ENCODE results near the gene TBKBP1.

Gene TBKBP1

DNA sequence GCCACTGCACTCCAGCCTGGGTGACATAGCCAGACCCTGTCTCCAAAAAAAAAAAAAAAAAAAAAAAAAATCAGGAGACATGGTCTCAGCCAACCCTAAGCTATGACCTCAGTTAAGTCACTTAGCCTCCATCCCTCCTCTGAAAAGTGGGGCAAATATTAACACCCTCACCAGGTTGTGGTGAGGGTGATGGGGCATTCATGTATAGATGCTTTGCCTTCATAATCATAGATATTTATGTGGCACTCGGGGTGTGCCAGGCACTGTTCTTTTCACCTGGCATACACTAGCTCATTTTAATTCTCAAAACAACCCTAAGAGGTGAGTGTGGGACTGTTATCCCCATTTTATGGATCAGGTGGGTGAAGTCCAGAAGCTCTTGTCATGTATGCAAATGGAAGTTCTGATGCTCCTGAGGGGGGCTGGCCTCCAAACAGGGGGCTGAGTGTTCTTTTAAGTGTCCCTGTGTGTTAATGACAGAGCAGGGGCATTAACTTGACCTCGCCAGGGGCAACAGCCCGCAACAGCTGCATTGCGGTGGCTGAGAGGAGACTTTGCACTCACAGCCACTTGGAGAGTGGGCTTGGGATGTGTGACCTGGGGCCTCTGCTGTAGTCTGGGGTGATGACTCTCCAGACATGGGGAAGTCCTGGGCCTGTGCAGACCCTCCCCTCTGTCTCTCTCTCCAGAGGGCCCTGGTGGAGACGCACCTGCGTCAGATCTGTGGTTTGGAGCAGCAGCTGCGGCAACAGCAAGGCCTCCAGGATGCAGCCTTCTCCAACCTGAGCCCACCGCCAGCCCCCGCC is 4.1 kb downstream of the TBKBP1 start:
- ATAC-seq (replicated peaks) = peak; percentile 7
- Mint-ChIP-seq H3K27ac (peak overlapping the region; percentile 76 to 88), H3K4me1 (ENCODE audit: low read depth in 2 of 2) (peaks cover 68 to 69% of the 10 kb centered on the region in 2 donors), H3K9me3 (no peaks in the 10 kb centered on the region), H3K36me3 (ENCODE audit: insufficient read depth) (peaks cover 58% of the 10 kb centered on the region), H3K27me3 (no peaks in the 10 kb centered on the region), H3K4me3 (peak overlapping the region; percentile 59 to 85)
- no peak for DNase-seq

DNA sequence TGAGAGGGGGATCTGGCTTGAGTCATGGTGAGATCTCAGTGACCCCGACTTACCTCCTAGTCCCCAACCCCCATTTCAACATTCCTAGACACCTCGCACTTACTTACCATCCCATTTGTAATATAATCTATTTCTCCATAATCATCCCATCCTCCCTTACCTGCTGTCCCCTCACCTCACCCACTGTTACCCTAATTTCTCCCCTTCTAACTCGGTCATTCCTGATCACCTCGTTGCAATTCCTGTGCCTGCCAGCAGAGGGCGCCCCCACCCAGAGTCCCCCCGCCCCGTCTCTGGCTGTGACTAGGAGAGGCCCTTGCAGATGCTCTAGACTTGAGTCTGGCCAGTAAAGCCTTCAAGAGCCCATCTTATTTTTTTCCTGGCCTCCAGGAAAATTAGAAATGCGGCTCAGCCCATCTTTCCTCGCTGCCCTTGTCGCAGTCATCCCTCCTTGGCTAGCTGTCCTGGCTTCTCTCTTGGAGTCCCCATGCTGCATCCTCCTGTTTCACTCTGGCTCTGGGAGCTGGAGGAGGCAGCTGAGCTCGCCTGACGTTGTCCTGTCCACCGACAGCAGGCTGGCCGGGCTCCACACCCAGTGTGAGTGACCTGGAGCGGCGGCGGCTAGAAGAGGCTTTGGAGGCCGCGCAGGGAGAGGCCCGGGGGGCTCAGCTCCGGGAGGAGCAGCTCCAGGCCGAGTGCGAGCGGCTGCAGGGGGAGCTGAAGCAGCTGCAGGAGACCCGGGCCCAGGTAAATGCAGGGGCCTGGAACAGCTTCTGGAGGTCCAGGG is 5.0 kb downstream of the TBKBP1 start:
- Mint-ChIP-seq H3K36me3 (ENCODE audit: insufficient read depth) (peaks cover 61% of the 10 kb centered on the region), H3K4me1 (ENCODE audit: low read depth in 2 of 2) (peaks cover 71 to 73% of the 10 kb centered on the region in 2 donors), H3K4me3 (peak overlapping the region; percentile 59 to 85), H3K27ac (peak overlapping the region; percentile 76 to 88), H3K27me3 (no peaks in the 10 kb centered on the region), H3K9me3 (no peaks in the 10 kb centered on the region)
- DNase-seq = peak; percentile 73 to 80 (median 74)
- ATAC-seq (replicated peaks) = peak; percentile 31

DNA sequence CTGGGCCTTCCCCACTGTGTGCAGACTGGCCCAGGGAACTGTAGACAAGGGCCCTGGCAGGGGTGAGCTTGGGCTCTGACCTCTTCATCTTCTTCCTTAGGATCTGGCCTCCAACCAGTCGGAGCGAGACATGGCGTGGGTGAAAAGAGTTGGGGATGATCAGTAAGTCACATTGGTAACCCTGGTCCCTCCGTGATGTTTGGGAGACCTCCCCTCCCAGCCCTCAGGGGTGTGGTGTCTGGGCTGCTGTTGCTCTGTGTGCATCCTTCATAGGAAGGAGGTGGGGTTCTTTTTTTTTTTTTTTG is 5.5 kb downstream of the TBKBP1 start:
- Mint-ChIP-seq H3K36me3 (ENCODE audit: insufficient read depth) (peaks cover 58% of the 10 kb centered on the region), H3K4me1 (ENCODE audit: low read depth in 2 of 2) (peaks cover 77 to 78% of the 10 kb centered on the region in 2 donors), H3K9me3 (no peaks in the 10 kb centered on the region), H3K27me3 (no peaks in the 10 kb centered on the region), H3K4me3 (peak overlapping the region; percentile 59 to 85), H3K27ac (peak overlapping the region in 1 of 2 donors; percentile 88)
- DNase-seq (no peak), ATAC-seq (replicated peaks) (no peak)

DNA sequence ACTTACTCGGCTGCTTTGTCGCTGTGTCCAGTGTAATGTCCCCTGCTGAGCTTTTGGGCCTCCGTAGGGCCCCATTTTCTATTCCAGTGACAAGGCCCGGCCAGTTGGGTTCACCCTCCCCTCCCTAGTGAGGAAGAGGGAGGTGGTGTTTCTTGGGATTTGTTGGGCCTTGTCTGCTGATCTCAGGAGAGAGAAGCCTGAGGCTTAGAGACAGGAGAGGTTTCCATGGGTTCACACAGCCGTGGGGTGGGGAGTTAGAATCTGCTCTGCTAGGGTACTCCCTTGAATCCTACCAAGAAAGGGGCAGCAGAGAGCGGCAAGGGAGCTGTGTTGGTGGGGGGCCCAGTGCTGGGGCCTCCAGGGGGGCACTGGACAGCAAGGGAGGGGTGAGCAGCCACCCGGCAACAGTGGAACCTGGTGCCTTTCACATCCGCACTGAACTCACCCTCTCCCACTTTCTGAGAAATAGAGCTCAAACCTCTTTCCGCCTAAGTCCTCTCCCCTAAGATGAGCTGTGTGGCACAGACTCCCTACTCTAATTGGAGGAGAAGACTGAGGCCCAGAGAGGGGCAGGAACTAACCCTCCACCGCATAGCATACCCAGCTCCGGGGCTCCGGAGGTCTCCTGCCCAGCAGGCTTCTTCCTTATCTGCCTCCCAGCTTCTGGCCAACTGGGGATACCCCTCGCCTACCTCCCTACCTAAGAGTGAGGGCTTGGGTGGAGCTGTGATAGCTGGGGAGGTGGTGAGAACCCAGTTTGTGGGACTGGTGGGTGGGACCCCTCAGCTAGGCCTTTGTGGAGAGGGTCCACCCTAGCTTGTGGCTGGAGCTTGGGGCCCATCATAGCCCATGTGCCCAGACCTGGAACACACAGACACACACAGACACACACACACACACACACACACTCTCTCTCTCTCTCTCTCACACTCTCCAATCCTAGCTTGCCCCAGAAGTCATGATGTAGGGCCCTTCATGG is 6.8 kb downstream of the TBKBP1 start:
- H3K36me3 Mint-ChIP-seq (ENCODE audit: insufficient read depth) = peaks cover 63% of the 10 kb centered on the region
- no peaks in the 10 kb centered on the region for H3K9me3 Mint-ChIP-seq
- H3K27me3 Mint-ChIP-seq = no peaks in the 10 kb centered on the region
- DNase-seq = no peak
- peak; percentile 25 for ATAC-seq (replicated peaks)
- peak overlapping the region; percentile 85 to 86 for H3K4me3 Mint-ChIP-seq
- H3K27ac Mint-ChIP-seq = peak overlapping the region; percentile 96
- peaks cover 80% of the 10 kb centered on the region in 2 donors for H3K4me1 Mint-ChIP-seq (ENCODE audit: low read depth in 2 of 2)

DNA sequence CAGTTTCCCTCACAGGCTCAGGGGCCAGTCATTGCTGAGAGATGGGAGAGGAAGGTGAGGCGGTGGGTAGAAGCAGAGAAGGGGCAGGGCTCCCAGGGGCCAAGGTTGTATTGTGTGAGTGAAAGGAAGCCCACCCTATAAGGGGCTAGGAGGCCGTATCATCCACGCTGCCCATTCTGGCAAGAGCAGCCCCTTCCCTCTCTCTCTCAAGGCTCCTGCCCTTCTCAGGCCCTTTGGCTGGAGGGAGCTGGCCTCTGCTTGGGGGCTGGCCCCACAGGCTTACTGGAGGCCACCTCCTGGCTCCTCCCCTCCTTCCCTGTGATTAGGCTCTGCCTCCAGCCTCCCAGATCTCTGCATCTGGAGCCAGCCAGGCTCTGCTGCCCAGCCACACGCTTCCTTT is 7.6 kb downstream of the TBKBP1 start:
- Mint-ChIP-seq H3K27ac (peak overlapping the region; percentile 96), H3K4me1 (ENCODE audit: low read depth in 2 of 2) (peaks cover 84 to 89% of the 10 kb centered on the region in 2 donors)

DNA sequence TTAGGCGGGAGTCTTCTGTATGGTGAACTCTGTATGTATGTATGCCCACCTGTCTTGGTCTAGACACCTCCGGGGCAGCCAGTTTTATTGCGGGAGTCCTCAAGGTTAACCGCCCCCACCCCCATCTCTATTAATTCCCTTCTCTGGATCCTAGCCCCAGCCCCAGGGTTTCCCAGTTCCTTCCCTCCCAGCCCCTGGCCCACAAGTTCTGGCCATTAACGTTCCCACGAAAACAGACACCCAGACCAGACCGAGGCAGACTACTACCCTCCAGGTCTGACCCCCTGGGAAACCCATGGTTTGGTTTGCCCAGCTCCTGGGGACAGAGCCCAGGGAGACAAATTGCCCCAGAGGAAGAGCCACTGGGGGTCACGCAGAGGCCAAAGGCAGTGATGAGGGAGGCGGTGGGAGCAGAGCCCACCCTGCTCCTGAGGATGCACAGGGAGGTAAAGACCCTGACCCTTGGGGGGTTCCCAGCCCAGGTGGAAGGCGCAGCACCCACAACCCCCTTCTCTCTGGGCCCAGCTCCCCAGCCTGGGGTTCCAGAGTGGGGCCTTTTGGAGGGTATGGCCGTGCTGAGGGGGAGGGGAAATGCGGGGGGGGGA is 8.5 kb downstream of the TBKBP1 start:
- H3K9me3 Mint-ChIP-seq = no peaks in the 10 kb centered on the region
- peaks cover 84 to 91% of the 10 kb centered on the region in 2 donors for H3K4me1 Mint-ChIP-seq (ENCODE audit: low read depth in 2 of 2)
- no peak for DNase-seq
- ATAC-seq (replicated peaks) = no peak
- H3K27me3 Mint-ChIP-seq = no peaks in the 10 kb centered on the region
- peak overlapping the region; percentile 85 to 86 for H3K4me3 Mint-ChIP-seq
- H3K36me3 Mint-ChIP-seq (ENCODE audit: insufficient read depth) = peaks cover 70% of the 10 kb centered on the region
- peak overlapping the region; percentile 96 for H3K27ac Mint-ChIP-seq

More for the DNA sequence above, 7.6 kb downstream of the TBKBP1 start:
- Mint-ChIP-seq H3K9me3 (no peaks in the 10 kb centered on the region), H3K4me3 (peak overlapping the region; percentile 85 to 86), H3K27me3 (no peaks in the 10 kb centered on the region), H3K36me3 (ENCODE audit: insufficient read depth) (peaks cover 65% of the 10 kb centered on the region)
- ATAC-seq (replicated peaks) = no peak
- no peak for DNase-seq

DNA sequence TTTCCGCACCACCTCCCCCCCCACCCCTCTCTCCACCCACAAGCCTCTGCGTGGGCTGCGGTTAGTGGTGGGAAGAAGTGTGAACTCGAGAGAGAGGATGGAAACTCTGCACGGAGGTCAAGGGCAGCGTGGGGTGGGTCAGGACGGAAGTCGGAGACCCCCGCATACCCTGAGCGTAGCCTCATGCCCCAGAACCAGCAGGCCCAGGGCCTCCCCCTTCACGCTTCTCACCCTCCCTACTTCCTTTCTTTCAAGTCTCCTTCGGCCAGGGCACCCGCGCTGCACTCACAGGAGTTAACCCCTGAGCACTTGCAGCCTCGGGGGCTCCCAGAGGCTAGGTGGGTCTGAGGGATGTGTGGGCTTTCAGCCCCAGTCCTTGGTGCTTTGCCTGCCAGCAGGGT is 9.2 kb downstream of the TBKBP1 start:
- Mint-ChIP-seq H3K4me1 (ENCODE audit: low read depth in 2 of 2) (peaks cover 81 to 91% of the 10 kb centered on the region in 2 donors), H3K36me3 (ENCODE audit: insufficient read depth) (peaks cover 68% of the 10 kb centered on the region), H3K9me3 (no peaks in the 10 kb centered on the region), H3K4me3 (peak overlapping the region; percentile 85 to 86), H3K27ac (peak overlapping the region; percentile 95 to 96), H3K27me3 (no peaks in the 10 kb centered on the region)
- DNase-seq (peak; percentile 43 to 54 (median 45)), ATAC-seq (replicated peaks) (peak; percentile 44)

DNA sequence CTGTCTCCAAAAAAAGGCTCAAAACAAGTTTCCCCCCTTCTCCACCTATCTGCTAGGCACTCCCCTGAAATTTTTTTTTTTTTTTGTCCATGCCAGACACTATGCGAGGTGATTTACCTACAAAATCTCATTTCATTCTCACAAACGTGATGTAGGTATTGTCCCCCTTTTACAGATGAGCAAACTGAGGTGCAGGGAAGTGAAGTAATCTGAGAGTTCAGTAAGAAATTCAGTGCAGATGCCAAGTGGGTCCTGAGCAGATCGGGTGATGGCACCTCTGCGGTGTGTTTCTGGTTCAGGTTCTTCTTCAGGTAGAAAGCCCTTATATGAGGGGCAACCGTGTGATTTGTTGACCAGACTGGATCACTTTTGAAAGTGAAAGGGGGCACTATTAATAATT is 9.7 kb downstream of the TBKBP1 start:
- H3K9me3 Mint-ChIP-seq = no peaks in the 10 kb centered on the region
- no peak for DNase-seq
- H3K36me3 Mint-ChIP-seq (ENCODE audit: insufficient read depth) = peaks cover 63% of the 10 kb centered on the region
- H3K4me1 Mint-ChIP-seq (ENCODE audit: low read depth in 2 of 2) = peaks cover 76 to 86% of the 10 kb centered on the region in 2 donors
- peak overlapping the region; percentile 95 to 96 for H3K27ac Mint-ChIP-seq
- H3K4me3 Mint-ChIP-seq = peak overlapping the region; percentile 85 to 86
- no peak for ATAC-seq (replicated peaks)
- no peaks in the 10 kb centered on the region for H3K27me3 Mint-ChIP-seq

DNA sequence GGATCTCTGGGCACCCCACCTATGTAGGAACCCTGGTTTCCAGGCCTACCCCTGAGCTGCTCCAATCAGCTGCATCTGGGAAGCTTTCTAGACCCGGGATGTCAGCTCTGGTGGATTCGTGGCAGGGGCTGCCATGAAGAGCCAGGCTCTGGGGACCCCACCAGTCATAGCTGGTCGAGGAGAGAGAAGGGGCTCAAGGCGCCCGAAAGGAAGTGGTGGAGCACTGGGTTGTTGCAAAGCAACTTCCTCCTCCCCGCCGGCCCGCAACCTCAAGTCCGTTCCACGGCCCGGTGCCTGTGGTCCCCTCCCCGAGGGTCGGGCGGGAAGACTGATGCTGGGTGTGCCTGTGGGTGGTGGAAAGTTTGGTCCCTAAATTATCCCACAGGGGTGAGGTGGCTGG is 10.2 kb downstream of the TBKBP1 start:
- H3K9me3 Mint-ChIP-seq = no peaks in the 10 kb centered on the region
- DNase-seq (no peak), ATAC-seq (replicated peaks) (no peak)
- H3K4me1 Mint-ChIP-seq (ENCODE audit: low read depth in 2 of 2) = peaks cover 72 to 82% of the 10 kb centered on the region in 2 donors
- no peaks in the 10 kb centered on the region for H3K27me3 Mint-ChIP-seq
- peaks cover 60% of the 10 kb centered on the region for H3K36me3 Mint-ChIP-seq (ENCODE audit: insufficient read depth)
- peak overlapping the region; percentile 85 to 86 for H3K4me3 Mint-ChIP-seq
- peak overlapping the region; percentile 95 to 96 for H3K27ac Mint-ChIP-seq

DNA sequence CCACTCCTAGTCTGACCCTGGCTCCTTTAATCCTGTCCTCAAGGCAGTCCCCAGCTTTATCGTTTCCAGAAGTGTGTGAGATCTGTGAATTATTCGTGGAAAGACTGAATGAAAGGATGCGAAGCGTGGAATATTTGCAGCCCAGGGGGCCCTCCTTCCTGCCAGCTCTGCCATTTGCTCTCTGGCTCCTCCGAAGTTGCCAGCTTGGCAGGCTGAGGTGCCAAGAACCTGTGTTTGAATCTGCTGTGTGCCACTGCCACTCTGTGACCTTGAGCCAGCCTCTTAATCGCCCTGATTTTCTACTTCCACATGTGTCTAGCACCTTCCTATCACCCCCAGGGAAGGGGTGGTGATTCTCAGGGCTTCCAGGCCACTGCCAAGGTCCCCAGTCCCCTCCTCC is 10.8 kb downstream of the TBKBP1 start:
- Mint-ChIP-seq H3K4me3 (peak overlapping the region; percentile 85 to 86), H3K27ac (peak overlapping the region; percentile 95 to 96), H3K4me1 (ENCODE audit: low read depth in 2 of 2) (peaks cover 67 to 78% of the 10 kb centered on the region in 2 donors), H3K9me3 (no peaks in the 10 kb centered on the region), H3K27me3 (no peaks in the 10 kb centered on the region), H3K36me3 (ENCODE audit: insufficient read depth) (peaks cover 59% of the 10 kb centered on the region)
- ATAC-seq (replicated peaks) (no peak), DNase-seq (no peak)

DNA sequence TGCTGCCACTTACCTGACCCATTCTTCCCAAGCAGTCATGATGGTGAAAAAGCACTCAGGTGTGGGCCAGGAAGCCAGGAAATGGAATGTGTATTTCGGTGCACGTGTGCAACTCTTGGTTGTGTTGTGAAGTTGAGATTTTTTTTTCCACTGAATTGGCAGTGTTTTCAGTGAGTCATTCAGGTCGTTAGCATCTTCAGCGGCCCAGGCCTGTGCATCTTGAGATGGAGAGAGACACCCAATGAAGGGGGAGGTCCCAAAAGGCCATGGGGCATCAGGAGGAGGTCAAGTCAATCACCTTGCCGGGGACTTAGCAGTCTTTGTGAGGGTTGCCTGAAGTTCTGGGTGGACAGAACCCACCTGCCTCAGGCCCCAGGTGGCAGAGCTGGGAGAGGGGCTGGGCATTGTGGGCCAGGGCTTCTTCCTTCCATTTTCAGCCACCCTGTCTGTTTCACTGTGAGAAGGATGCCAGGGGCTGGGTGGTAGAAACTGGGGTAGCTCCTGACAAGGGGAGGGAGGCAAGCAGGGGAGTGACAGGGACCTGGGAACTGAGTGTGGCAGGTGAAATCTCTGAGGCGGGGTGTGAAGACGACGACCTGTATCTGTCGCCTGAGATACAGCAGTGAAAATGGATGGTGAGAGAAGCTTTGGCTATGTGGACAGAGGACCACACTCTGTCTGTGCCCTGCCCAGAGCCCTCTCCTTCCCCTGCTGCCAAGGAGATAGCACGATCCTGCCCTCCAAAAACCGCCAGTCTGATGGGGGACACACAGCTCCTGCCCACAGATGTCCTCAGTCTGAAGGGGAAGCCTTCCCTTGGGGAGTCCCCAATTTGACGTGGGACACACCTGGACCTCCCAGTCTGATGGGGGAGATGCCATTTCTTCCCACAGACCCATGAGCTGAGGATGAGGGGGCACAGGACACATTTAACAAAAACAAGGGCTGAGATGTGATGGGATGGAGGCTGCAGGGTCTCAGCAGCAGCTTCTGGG is 11.9 kb downstream of the TBKBP1 start:
- ATAC-seq (replicated peaks) (peak; percentile 10), DNase-seq (no peak)
- Mint-ChIP-seq H3K9me3 (no peaks in the 10 kb centered on the region), H3K27ac (peak overlapping the region; percentile 95 to 96), H3K27me3 (no peaks in the 10 kb centered on the region), H3K4me1 (ENCODE audit: low read depth in 2 of 2) (peaks cover 68 to 77% of the 10 kb centered on the region in 2 donors), H3K4me3 (peak overlapping the region; percentile 85 to 86), H3K36me3 (ENCODE audit: insufficient read depth) (peaks cover 54% of the 10 kb centered on the region)
